HCT116 (cell line): ENCODE results near the gene PXMP4. TPM values are rescaled to one million over a fixed set of nuclear protein-coding genes. Genes with fewer than 3 reads are reported as not detected.

Source experiments
- ATAC-seq: fragments of 200-7000 bp; cut with Tn5 transposase; 2 replicates; pipeline ENCODE4 v1.9.1; 2020; ENCODE audit warnings: mild to moderate bottlenecking, moderate library complexity
- BruUV-seq: library from RNA; stranded (reverse); fragments of 400-500 nt; replicated peaks from 2 replicates; lab custom pipeline; 2021; lab: Mats Ljungman, UMichigan
- CTCF ChIA-PET: fragments of 300-600 bp; sonication (Branson Sonifier 250); formaldehyde crosslinking; loops from one replicate; lab custom pipeline; 2021; ENCODE audit warnings: antibody characterized with exemption; lab: Charles Lee
- POLR2A ChIA-PET: fragments of 300-600, 350-600 bp; sonication (Branson Sonifier 250); formaldehyde crosslinking; loops from one replicate; lab custom pipeline; 2021; ENCODE audit warnings: antibody characterized with exemption; lab: Charles Lee
- RAD21 ChIA-PET, 2 experiments: fragments of 300-600 bp; sonication (Branson Sonifier 250); formaldehyde crosslinking; loops; one replicate each; lab custom pipeline; 2023; ENCODE audit warnings: low total read pairs in 2 of 2; ENCODE audit not compliant: uncharacterized antibody in 2 of 2, unreplicated experiment in 2 of 2, low non-redundant PET in 1 of 2; lab: Charles Lee
- DNase-seq: peaks from one replicate; pipeline ENCODE4 v3.0.0-alpha.2; 2010; ENCODE audit warnings: low read depth, low spot score
- H2AFZ ChIP-seq: fragments of 200-600 bp; shearing (Covaris generic), sonication (generic); 2 replicates; pipeline ENCODE4 v1.6.1; 2017; ENCODE audit warnings: low read depth, mixed run types, mixed read lengths, antibody characterized with exemption, low read length; ENCODE audit not compliant: poor library complexity, severe bottlenecking
- H3K27ac ChIP-seq: 2 replicates; pipeline ENCODE4 v1.5.1; 2012; ENCODE audit warnings: low read depth, low read length
- H3K27me3 ChIP-seq: fragments of 200-600 bp; sonication (generic); 2 replicates; pipeline ENCODE4 v1.6.1; 2016; ENCODE audit warnings: mixed run types, low read length, mixed read lengths; ENCODE audit not compliant: insufficient read depth
- H3K36me3 ChIP-seq, 2 experiments: fragments of 200-500 bp in 1 of 2; fragments of 200-600 bp in 1 of 2; sonication (Bioruptor generic) in 1 of 2; sonication (generic) in 1 of 2; 2 replicates each; pipeline versions ENCODE4 v1.5.1 to v1.6.1; 2014 to 2016; ENCODE audit warnings: low read length in 2 of 2, inconsistent platforms in 1 of 2, mixed read lengths in 1 of 2, mixed run types in 1 of 2; ENCODE audit not compliant: insufficient read depth in 2 of 2, control insufficient read depth in 1 of 2
- H3K4me1 ChIP-seq, 2 experiments: fragments of 200-600 bp in 1 of 2; sonication (generic) in 1 of 2; 2 replicates each; pipeline versions ENCODE4 v1.5.1 to v1.6.1; 2012 to 2017; ENCODE audit warnings: low read length in 2 of 2, inconsistent platforms in 1 of 2, mild to moderate bottlenecking in 1 of 2, mixed read lengths in 1 of 2, mixed run types in 1 of 2, moderate library complexity in 1 of 2; ENCODE audit not compliant: insufficient read depth in 2 of 2, control insufficient read depth in 1 of 2
- H3K4me2 ChIP-seq: fragments of 200-600 bp; sonication (generic); 2 replicates; pipeline ENCODE4 v1.6.1; 2017; ENCODE audit warnings: mixed run types, low read length, mixed read lengths
- H3K4me3 ChIP-seq, 2 experiments: fragments of 200-600 bp in 1 of 2; sonication (generic) in 1 of 2; replicated peaks in 1 of 2; 2 replicates each; pipeline ENCODE4 v1.5.1; 2011 to 2016; ENCODE audit warnings: low read length in 2 of 2, control low read depth in 1 of 2, low read depth in 1 of 2, mild to moderate bottlenecking in 1 of 2, mixed read lengths in 1 of 2, mixed run types in 1 of 2
- H3K79me2 ChIP-seq: fragments of 200-600 bp; sonication (generic); 2 replicates; pipeline ENCODE4 v1.6.1; 2017; ENCODE audit warnings: mild to moderate bottlenecking, mixed run types, low read length, moderate library complexity, mixed read lengths; ENCODE audit not compliant: insufficient read depth
- H3K9ac ChIP-seq: fragments of 200-600 bp; sonication (generic); 2 replicates; pipeline ENCODE4 v1.6.1; 2016; ENCODE audit warnings: low read length, mixed read lengths
- H3K9me2 ChIP-seq: fragments of 200-600 bp; sonication (generic), shearing (Covaris generic); 2 replicates; pipeline ENCODE4 v1.6.1; 2017; ENCODE audit warnings: mixed run types, mild to moderate bottlenecking, moderate library complexity; ENCODE audit not compliant: insufficient read depth
- H3K9me3 ChIP-seq, 2 experiments: fragments of 200-500 bp in 1 of 2; fragments of 200-600 bp in 1 of 2; sonication (Bioruptor generic) in 1 of 2; sonication (generic) in 1 of 2; 2 replicates each; pipeline ENCODE4 v1.6.1; 2014 to 2017; ENCODE audit warnings: low read length in 2 of 2, mixed read lengths in 2 of 2, inconsistent platforms in 1 of 2, low read depth in 1 of 2, mild to moderate bottlenecking in 1 of 2, mixed run types in 1 of 2, moderate library complexity in 1 of 2; ENCODE audit not compliant: control insufficient read depth in 1 of 2, insufficient read depth in 1 of 2
- H4K20me1 ChIP-seq: fragments of 200-600 bp; sonication (generic), shearing (Covaris generic); 2 replicates; pipeline ENCODE4 v1.6.1; 2017; ENCODE audit warnings: mixed run types, mild to moderate bottlenecking, moderate library complexity; ENCODE audit not compliant: insufficient read depth
- CBX3 ChIP-seq: IDR thresholded peaks from 2 replicates; pipeline ENCODE4 v1.6.1; 2012; ENCODE audit warnings: low read depth
- EZH2 ChIP-seq: fragments of 200-600 bp; sonication (generic); IDR thresholded peaks from 2 replicates; pipeline ENCODE4 v1.6.1; 2017; ENCODE audit warnings: antibody characterized with exemption, mixed run types
- EZH2phosphoT487 ChIP-seq: fragments of 200-600 bp; IDR thresholded peaks from 2 replicates; pipeline ENCODE4 v1.6.1; 2018; ENCODE audit warnings: antibody characterized with exemption, borderline replicate concordance
- FOSL1 ChIP-seq: IDR thresholded peaks from 2 replicates; pipeline ENCODE4 v1.6.1; 2012; ENCODE audit warnings: low read depth
- MAX ChIP-seq: IDR thresholded peaks from 2 replicates; pipeline ENCODE4 v1.6.1; 2012
- POLR2AphosphoS5 ChIP-seq: IDR thresholded peaks from 2 replicates; pipeline ENCODE4 v1.6.1; 2011; ENCODE audit warnings: mild to moderate bottlenecking, low read depth, low read length, moderate library complexity
- RAD21 ChIP-seq: IDR thresholded peaks from 2 replicates; pipeline ENCODE4 v1.6.1; 2012; ENCODE audit warnings: low read depth, mild to moderate bottlenecking
- SP1 ChIP-seq: IDR thresholded peaks from 2 replicates; pipeline ENCODE4 v1.6.1; 2012; ENCODE audit warnings: low read depth
- SRF ChIP-seq: IDR thresholded peaks from 2 replicates; pipeline ENCODE4 v1.6.1; 2012; ENCODE audit warnings: low read depth
- TCF7L2 ChIP-seq: IDR thresholded peaks from 2 replicates; pipeline ENCODE4 v1.7.0; 2011; ENCODE audit warnings: borderline replicate concordance, inconsistent platforms; ENCODE audit not compliant: insufficient read depth, insufficient read length; ENCODE audit errors: extremely low read depth
- YY1 ChIP-seq: IDR thresholded peaks from 2 replicates; pipeline ENCODE4 v1.6.1; 2011; ENCODE audit warnings: low read length, low read depth, moderate library complexity, mild to moderate bottlenecking; ENCODE audit not compliant: insufficient replicate concordance; ENCODE audit errors: extremely low read depth
- ZFX ChIP-seq: fragments of 450-650 bp; IDR thresholded peaks from 2 replicates; pipeline ENCODE4 v1.6.1; 2017
- intact Hi-C: fragments of 100-400 bp; cut with micrococcal nuclease; formaldehyde crosslinking; loops from 2 replicates; pipeline ENCODE4 v1.10.0; 2022
- total RNA-seq: library from RNA; stranded (reverse); gene quantifications from one replicate; pipeline ENCODE4 v1.2.1, GENCODE V29; 2021; ENCODE audit not compliant: unreplicated experiment
- TF ChIP-seq, protein P1 (sequence below): IDR thresholded peaks from 2 replicates; pipeline ENCODE4 v1.6.1; 2011; ENCODE audit warnings: mild to moderate bottlenecking, low read length, moderate library complexity; ENCODE audit not compliant: insufficient replicate concordance; ENCODE audit errors: extremely low read depth
- TF ChIP-seq, protein P2 (sequence below): IDR thresholded peaks from 2 replicates; pipeline ENCODE4 v1.6.1; 2012; ENCODE audit warnings: low read depth

Gene PXMP4
- total RNA-seq, 1 experiment from 2014 or later, result 9.6 TPM

DNA sequence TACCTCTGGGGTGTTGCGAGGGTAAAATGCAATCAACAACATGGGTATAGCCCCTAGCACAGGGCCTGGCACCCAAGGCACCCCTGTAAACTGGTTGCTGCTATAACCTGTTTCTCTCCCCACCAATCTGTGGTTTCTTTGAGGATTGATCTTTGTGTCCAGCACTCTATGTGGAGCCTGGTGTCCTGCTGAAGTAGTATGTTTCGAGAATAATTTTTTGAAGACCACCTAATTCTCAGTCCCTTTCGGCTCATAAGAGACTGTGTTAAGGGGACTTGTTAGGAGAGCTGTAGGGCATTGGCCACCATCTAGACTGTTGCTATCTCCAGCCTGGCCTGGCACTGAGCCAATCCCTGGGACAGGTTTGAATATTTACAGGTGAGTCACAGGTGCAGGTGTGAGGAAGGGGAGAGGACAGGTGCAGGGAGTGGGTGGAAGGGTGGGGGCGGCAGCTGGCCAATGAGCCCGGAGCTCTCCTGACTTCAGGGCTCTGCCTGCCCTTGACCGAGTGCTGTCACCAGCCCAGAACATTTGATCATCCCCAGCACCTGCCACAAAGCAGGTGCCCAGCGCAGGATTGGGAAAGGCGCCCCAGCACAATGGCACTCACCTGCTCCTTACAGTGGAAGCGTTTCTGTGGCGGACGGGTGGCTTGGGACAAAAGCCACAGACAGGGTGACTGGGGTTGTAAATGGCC is 66.1 kb downstream of the PXMP4 start:
- Histone ChIP-seq H3K9me3 (no peaks in the 10 kb centered on the region), H3K9me2 (no peaks in the 10 kb centered on the region), H3K4me2 (no peak overlapping the region), H3K4me1 (peaks cover 0 to 16% of the 10 kb centered on the region in 2 experiments; a peak in 1 of 4 replicates), H2AFZ (no peak overlapping the region), H3K27ac (no peak overlapping the region), H3K4me3 (no peak overlapping the region), H3K36me3 (peaks cover 0 to 3% of the 10 kb centered on the region in 2 experiments; a peak in 1 of 4 replicates), H3K79me2 (no peaks in the 10 kb centered on the region), H4K20me1 (no peaks in the 10 kb centered on the region), H3K27me3 (no peaks in the 10 kb centered on the region), H3K9ac (no peak overlapping the region)
- ATAC-seq, result peak; percentile 15; the same call in 1 of the 2 replicates
- ChIA-PET CTCF (interaction anchor here (1.0 to 2.1 kb wide), 5 partner anchors 10 to 252 kb away, joined by 3 to 13 read pairs (median 6); partner anchors contain the start of gene CDK5RAP1), RAD21 (interaction anchor here (0.6 to 1.1 kb wide), 3 partner anchors 79 to 237 kb away, joined by 3 to 5 read pairs (median 4); no protein-coding TSS in a partner anchor), POLR2A (interaction anchor here (1.5 kb wide), 1 partner anchor 10 kb away, joined by 6 read pairs; no protein-coding TSS in a partner anchor)
- no peak for DNase-seq
- no peak for TF ChIP-seq SRF
- TF ChIP-seq SP1, result no peak
- TF ChIP-seq FOSL1, result no peak
- TF ChIP-seq, protein P1, sequence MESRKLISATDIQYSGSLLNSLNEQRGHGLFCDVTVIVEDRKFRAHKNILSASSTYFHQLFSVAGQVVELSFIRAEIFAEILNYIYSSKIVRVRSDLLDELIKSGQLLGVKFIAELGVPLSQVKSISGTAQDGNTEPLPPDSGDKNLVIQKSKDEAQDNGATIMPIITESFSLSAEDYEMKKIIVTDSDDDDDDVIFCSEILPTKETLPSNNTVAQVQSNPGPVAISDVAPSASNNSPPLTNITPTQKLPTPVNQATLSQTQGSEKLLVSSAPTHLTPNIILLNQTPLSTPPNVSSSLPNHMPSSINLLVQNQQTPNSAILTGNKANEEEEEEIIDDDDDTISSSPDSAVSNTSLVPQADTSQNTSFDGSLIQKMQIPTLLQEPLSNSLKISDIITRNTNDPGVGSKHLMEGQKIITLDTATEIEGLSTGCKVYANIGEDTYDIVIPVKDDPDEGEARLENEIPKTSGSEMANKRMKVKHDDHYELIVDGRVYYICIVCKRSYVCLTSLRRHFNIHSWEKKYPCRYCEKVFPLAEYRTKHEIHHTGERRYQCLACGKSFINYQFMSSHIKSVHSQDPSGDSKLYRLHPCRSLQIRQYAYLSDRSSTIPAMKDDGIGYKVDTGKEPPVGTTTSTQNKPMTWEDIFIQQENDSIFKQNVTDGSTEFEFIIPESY, result no peak
- TF ChIP-seq EZH2phosphoT487, result no peak
- TF ChIP-seq YY1, result no peak
- TF ChIP-seq RAD21, result no peak
- no peak for TF ChIP-seq TCF7L2
- TF ChIP-seq, protein P2, sequence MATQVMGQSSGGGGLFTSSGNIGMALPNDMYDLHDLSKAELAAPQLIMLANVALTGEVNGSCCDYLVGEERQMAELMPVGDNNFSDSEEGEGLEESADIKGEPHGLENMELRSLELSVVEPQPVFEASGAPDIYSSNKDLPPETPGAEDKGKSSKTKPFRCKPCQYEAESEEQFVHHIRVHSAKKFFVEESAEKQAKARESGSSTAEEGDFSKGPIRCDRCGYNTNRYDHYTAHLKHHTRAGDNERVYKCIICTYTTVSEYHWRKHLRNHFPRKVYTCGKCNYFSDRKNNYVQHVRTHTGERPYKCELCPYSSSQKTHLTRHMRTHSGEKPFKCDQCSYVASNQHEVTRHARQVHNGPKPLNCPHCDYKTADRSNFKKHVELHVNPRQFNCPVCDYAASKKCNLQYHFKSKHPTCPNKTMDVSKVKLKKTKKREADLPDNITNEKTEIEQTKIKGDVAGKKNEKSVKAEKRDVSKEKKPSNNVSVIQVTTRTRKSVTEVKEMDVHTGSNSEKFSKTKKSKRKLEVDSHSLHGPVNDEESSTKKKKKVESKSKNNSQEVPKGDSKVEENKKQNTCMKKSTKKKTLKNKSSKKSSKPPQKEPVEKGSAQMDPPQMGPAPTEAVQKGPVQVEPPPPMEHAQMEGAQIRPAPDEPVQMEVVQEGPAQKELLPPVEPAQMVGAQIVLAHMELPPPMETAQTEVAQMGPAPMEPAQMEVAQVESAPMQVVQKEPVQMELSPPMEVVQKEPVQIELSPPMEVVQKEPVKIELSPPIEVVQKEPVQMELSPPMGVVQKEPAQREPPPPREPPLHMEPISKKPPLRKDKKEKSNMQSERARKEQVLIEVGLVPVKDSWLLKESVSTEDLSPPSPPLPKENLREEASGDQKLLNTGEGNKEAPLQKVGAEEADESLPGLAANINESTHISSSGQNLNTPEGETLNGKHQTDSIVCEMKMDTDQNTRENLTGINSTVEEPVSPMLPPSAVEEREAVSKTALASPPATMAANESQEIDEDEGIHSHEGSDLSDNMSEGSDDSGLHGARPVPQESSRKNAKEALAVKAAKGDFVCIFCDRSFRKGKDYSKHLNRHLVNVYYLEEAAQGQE, result no peak
- TF ChIP-seq ZFX, result no peak
- no peak for TF ChIP-seq CBX3
- no peak; the same call in 1 of the 2 replicates for TF ChIP-seq POLR2AphosphoS5
- no peak for TF ChIP-seq MAX
- TF ChIP-seq EZH2, result no peak
- intact Hi-C loops, result loop anchor here (2.0 to 10.0 kb wide), 3 partner anchors 137 to 471 kb away; no protein-coding TSS in a partner anchor
- TSS peak; percentile 3 for BruUV-seq
